Activated CD4-positive, alpha-beta T cell treated with anti-CD3 and anti-CD28 coated beads, Interleukin-2, amount 10 ng/mL, durations not matched to agents 7 days and 5 days (primary cell): ENCODE data around the gene CSNK1G2. TPM values are rescaled to one million over a fixed set of nuclear protein-coding genes. Genes with fewer than 3 reads are reported as not detected.

Experiments used
- CTCF ChIA-PET: fragments of 350-600 bp; sonication (Branson Sonifier 250); formaldehyde crosslinking; loops from one replicate; lab custom pipeline; 2021; ENCODE audit warnings: antibody characterized with exemption; lab: Charles Lee
- POLR2A ChIA-PET: fragments of 350-600 bp; sonication (Branson Sonifier 250); formaldehyde crosslinking; loops from one replicate; lab custom pipeline; 2021; ENCODE audit warnings: antibody characterized with exemption; lab: Charles Lee
- DNase-seq: peaks from one replicate; pipeline ENCODE4 v3.0.0-alpha.2; 2020
- H3K27ac Mint-ChIP-seq: one replicate; pipeline ENCODE4 v1.8.0; 2021; ENCODE audit warnings: mild to moderate bottlenecking, moderate library complexity, mixed read lengths
- H3K27me3 Mint-ChIP-seq: one replicate; pipeline ENCODE4 v1.8.0; 2021; ENCODE audit warnings: mixed read lengths
- H3K36me3 Mint-ChIP-seq: one replicate; pipeline ENCODE4 v1.8.0; 2021; ENCODE audit warnings: low read depth, mixed read lengths
- H3K4me1 Mint-ChIP-seq: one replicate; pipeline ENCODE4 v1.8.0; 2021; ENCODE audit warnings: mixed read lengths
- H3K4me3 Mint-ChIP-seq: one replicate; pipeline ENCODE4 v1.8.0; 2021; ENCODE audit warnings: mild to moderate bottlenecking, moderate library complexity, mixed read lengths
- H3K9me3 Mint-ChIP-seq: one replicate; pipeline ENCODE4 v1.8.0; 2021; ENCODE audit warnings: mixed read lengths
- total RNA-seq, 2 experiments: library from RNA; stranded (reverse); gene quantifications; one replicate each; pipeline ENCODE4 v1.2.3, GENCODE V29; 2021

The CSNK1G2 gene
- total RNA-seq, 2 experiments from 2014 or later: 112 to 119 TPM

DNA sequence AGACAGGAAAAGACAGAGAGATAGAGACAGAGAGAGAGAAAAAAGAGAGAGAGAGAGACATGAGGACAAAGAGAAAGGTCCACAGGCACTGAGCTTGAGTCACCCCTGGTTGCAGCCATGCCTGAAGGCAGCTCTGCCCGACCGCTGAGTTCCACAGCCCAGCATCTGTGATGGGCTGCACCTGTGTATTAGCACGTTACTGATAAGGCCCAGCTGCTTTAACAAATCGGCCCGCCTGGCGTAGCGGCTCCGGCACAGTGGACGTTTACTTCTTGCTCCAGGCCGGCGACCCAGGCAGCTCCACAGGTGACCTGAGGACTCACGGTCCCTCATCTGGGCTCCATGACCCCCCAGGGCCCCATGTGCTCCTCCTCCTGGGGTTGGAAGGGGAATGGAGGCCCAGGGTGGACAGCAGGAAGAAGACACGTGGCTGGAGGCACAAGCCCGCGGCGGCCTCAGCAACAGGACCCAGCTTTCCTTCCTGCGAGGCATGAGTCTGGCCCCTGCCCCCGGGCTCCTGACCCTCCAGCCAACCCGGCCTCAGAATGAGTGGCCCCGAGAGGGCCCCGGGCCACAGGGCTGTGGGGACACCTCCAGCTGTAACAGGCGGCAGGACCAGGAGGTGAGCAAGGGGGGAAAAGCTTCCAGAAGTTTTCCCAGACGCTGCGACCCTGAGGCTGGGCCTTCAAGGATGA lies 3.9 kb upstream of the CSNK1G2 start:
- ChIA-PET POLR2A (interaction anchor here (0.6 kb wide), 1 partner anchor 33 kb away, joined by 3 read pairs; no protein-coding TSS in a partner anchor), CTCF (interaction anchor here (0.6 to 1.0 kb wide), 3 partner anchors 9 to 465 kb away, joined by 3 to 6 read pairs (median 4); no protein-coding TSS in a partner anchor)
- Mint-ChIP-seq H3K9me3 (peaks cover 5% of the 10 kb centered on the region), H3K4me1 (peaks cover 29% of the 10 kb centered on the region), H3K36me3 (peaks cover 18% of the 10 kb centered on the region), H3K27me3 (no peaks in the 10 kb centered on the region), H3K4me3 (no peak overlapping the region), H3K27ac (peak overlapping the region; percentile 36)
- no peak for DNase-seq

DNA sequence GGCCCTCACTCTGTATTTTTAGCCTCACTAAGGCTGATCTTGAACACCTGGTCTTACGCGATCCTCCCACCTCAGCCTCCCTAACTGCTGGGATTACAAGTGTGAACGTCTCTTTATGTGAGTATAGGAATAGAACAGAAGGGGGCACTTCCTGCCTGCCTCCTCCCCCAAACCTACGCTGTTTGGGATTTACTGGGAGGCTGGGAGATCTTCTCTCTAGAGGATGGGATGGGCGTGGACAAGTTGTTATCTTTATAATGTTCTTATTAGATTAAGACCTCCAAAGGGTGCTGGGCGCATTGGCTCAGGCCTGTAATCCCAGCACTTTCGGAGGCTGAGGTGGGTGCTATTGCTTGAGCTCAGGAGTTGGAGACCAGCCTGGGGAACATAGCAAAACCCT lies 2.9 kb upstream of the CSNK1G2 start:
- peaks cover 5% of the 10 kb centered on the region for H3K9me3 Mint-ChIP-seq
- ChIA-PET POLR2A (no interaction called here), CTCF (no interaction called here)
- peaks cover 19% of the 10 kb centered on the region for H3K36me3 Mint-ChIP-seq
- H3K27me3 Mint-ChIP-seq: no peaks in the 10 kb centered on the region
- peaks cover 32% of the 10 kb centered on the region for H3K4me1 Mint-ChIP-seq
- H3K4me3 Mint-ChIP-seq: no peak overlapping the region
- H3K27ac Mint-ChIP-seq: peak overlapping the region; percentile 60
- no peak for DNase-seq

DNA sequence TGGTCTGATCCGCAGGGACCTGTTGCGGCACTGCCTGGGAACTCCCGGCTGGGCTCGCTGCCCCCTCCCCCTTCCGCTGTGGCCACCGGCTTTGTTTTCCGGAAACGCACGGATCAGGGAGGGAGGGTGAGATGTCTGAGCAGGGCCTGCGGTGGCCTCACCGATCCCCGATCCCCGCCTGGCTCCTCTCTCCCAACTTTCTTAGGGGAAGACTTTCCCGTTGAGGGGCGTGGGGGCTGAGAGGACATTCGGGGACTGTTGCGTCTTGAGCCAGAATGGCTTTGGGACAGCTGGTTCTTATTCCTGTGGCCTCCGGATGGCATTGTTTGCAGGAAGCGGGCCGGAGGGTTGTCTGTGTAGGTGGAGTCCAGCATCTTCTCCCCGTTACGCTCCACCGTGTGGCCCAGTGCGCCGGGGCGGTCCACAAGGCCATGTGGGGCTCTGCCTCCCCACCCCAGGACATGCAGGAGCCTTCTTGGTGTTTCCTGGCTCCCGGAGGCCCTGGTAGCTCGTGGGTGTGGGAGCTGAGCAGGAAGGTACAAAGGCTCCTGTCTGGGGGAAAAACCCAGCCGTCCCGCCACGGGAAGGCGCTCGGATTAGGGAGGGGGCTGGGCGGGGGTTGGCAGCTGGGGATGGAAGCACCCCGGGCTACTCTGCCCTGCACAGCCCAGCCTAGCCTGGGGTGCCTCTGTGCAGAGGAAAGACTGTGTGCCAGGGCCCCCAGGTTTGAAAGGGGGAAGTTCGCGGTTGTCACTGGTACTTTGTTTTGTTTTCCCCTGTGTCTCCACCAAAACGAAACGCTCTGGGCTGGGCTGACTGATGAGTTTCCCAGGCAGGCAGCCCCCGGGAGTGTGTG lies 1.3 kb downstream of the CSNK1G2 start:
- POLR2A ChIA-PET: no interaction called here
- Mint-ChIP-seq H3K27ac (peak overlapping the region; percentile 97), H3K4me3 (peak overlapping the region; percentile 99), H3K9me3 (no peaks in the 10 kb centered on the region), H3K36me3 (peaks cover 10% of the 10 kb centered on the region), H3K27me3 (no peaks in the 10 kb centered on the region), H3K4me1 (peaks cover 38% of the 10 kb centered on the region)
- CTCF ChIA-PET: interaction anchor here (0.6 to 1.8 kb wide), 5 partner anchors 12 to 395 kb away, joined by 3 to 4 read pairs (median 3); no protein-coding TSS in a partner anchor
- DNase-seq: peak; percentile 85

DNA sequence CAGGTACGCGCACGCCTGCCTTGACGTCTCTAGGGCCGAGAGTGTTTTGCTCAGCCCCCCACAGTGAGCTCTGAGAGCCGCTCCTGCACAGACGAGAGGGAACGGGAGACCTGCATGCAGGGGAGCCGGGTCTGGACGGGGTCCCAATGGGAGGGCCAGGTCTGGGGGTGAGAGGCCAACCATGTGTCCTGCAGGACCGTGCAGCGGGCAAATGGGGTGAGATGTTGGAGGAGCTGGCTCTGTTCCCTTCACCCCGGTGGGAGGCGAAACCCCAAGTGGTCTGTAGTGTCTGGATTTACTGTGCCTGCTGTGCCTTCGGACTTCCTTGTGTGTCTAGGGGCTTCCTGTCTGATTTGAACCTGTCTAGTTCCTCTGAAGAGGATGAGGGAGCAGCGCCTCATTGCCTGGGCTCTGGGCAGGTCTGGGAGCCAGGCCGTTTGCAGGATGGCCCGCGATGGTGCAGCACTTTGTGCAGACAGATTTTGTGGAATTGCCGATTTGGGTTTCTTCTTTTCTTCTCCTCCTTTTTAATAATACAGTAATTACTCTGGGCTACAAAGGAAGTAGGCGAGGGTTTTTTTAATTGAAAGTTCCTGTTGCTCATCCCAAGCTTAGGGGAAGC lies 2.1 kb downstream of the CSNK1G2 start:
- Mint-ChIP-seq H3K4me3 (peak overlapping the region; percentile 99), H3K9me3 (no peaks in the 10 kb centered on the region), H3K36me3 (peaks cover 10% of the 10 kb centered on the region), H3K27me3 (no peaks in the 10 kb centered on the region), H3K27ac (peak overlapping the region; percentile 97), H3K4me1 (peaks cover 37% of the 10 kb centered on the region)
- CTCF ChIA-PET: interaction anchor here (1.2 to 1.8 kb wide), 2 partner anchors 13 to 78 kb away, joined by 4 read pairs; no protein-coding TSS in a partner anchor
- POLR2A ChIA-PET: no interaction called here
- DNase-seq: no peak

DNA sequence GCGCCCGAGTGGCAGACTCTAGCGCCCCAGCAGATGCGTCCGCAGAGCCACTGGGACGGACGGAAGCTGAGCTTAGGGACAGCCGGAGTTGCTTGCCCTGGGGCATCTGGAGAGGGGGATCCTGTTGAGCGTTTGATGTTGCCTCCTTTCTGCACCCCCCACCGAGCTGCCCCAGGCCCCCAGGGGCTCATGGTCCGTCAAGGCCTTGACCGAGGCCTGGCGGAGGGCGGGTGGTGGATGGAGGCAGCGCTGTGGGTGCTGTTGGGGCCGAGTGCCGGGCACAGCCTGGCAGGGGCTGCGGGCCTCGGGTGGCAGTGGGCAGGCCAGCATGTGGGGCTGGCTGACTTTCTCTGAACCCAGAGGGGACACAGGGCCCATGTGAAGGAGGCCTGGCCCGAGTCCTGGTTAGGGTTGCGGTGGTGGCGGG lies 2.7 kb downstream of the CSNK1G2 start:
- ChIA-PET CTCF (interaction anchor here (0.6 to 1.8 kb wide), 2 partner anchors 13 to 74 kb away, joined by 3 to 4 read pairs; no protein-coding TSS in a partner anchor), POLR2A (no interaction called here)
- peak overlapping the region; percentile 97 for H3K27ac Mint-ChIP-seq
- no peaks in the 10 kb centered on the region for H3K9me3 Mint-ChIP-seq
- H3K27me3 Mint-ChIP-seq: no peaks in the 10 kb centered on the region
- H3K4me1 Mint-ChIP-seq: peaks cover 38% of the 10 kb centered on the region
- H3K36me3 Mint-ChIP-seq: peaks cover 10% of the 10 kb centered on the region
- peak overlapping the region; percentile 99 for H3K4me3 Mint-ChIP-seq
- DNase-seq: no peak

DNA sequence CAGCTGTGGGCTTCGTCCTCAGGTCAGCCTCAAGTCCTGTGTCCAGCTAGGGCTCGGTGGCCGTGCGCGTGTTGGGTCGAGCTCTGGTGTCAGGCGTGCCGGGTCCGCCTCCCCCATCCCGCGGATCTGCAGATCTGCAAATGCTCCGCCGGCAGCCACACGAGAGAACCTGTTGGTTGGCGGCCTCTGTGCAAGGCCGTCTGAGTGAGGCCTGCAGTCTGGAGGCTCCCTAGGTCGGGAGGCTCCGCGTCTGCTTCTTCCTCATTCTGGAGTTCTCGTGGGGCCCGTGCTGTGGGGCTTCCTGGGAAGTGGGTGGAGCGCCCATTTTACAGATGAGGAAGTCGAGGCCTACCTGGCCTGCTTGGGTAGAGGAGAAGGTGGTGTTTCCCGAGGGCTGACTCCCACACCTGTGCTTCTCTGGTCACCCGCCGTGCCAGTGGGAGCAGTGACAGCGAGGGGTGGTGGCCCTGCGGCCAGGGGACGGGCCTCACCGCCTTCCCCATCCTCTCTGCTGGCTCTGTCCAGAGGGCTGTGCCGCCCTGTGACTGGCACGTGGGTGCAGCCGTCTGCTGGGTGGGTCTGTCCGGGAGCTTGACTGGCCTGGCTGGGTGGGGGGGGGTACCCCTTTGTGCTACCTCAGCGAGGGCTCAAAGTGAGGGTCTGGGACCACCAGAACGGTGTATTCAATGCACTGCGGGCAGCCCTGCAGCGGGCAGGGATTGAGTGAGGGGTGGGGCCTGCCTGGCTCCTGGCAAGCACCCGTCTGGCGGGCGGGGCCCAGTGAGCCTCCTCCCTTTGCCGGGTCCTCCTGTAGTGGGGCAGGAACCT lies 3.3 kb downstream of the CSNK1G2 start:
- H3K4me1 Mint-ChIP-seq: peaks cover 40% of the 10 kb centered on the region
- H3K27me3 Mint-ChIP-seq: no peaks in the 10 kb centered on the region
- H3K9me3 Mint-ChIP-seq: no peaks in the 10 kb centered on the region
- DNase-seq: no peak
- H3K4me3 Mint-ChIP-seq: no peak overlapping the region
- H3K27ac Mint-ChIP-seq: peak overlapping the region; percentile 31
- peaks cover 13% of the 10 kb centered on the region for H3K36me3 Mint-ChIP-seq
- CTCF ChIA-PET: interaction anchor here (0.6 to 1.4 kb wide), 3 partner anchors 74 to 447 kb away, joined by 3 to 5 read pairs (median 3); no protein-coding TSS in a partner anchor
- POLR2A ChIA-PET: no interaction called here

DNA sequence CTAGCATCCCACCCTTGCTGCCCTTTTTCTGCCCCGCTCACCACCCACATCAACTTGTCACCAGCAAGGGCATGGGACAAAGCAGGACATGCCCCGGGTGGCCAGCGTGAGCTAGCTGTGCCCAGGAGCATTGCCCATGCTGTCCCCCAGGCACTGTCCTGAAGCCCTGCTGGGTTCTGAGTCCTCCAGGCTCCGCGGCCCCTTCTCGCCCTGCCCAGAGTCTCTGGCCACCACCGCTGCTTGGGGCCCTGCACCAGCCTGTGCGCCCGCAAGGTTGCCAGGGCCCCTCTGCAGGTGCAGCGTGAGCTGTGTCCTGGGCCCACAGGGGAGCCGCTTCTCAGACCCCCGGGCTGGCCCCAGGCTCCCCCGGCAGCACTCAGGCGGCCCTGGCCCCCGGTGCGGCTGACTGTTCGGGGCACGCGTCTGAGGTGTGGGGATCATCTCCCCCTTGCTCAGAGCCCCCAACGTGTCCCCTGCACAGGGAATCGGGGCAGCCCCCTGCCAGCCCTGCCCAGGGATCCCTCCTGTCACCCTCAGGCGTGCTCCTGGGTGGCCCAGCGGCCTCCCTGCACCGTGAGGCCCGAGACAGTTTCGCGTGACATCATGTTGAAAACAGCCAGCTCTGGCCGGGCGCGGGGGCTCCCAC lies 4.1 kb downstream of the CSNK1G2 start:
- Mint-ChIP-seq H3K4me3 (no peak overlapping the region), H3K9me3 (no peaks in the 10 kb centered on the region), H3K27ac (peak overlapping the region; percentile 25), H3K36me3 (peaks cover 14% of the 10 kb centered on the region), H3K4me1 (peaks cover 34% of the 10 kb centered on the region), H3K27me3 (no peaks in the 10 kb centered on the region)
- ChIA-PET POLR2A (no interaction called here), CTCF (interaction anchor here (0.6 to 1.6 kb wide), 9 partner anchors 18 to 447 kb away, joined by 3 to 10 read pairs (median 4); no protein-coding TSS in a partner anchor)
- no peak for DNase-seq

GRCh38 chr19:1945899-1946298 lies 4.9 kb downstream of the CSNK1G2 start:
- H3K27ac Mint-ChIP-seq: peak overlapping the region; percentile 52
- POLR2A ChIA-PET: no interaction called here
- H3K9me3 Mint-ChIP-seq: no peaks in the 10 kb centered on the region
- H3K27me3 Mint-ChIP-seq: no peaks in the 10 kb centered on the region
- CTCF ChIA-PET: interaction anchor here (0.7 to 1.6 kb wide), 11 partner anchors 9 to 330 kb away, joined by 3 to 10 read pairs (median 4); no protein-coding TSS in a partner anchor
- peaks cover 30% of the 10 kb centered on the region for H3K4me1 Mint-ChIP-seq
- peak; percentile 28 for DNase-seq
- peaks cover 14% of the 10 kb centered on the region for H3K36me3 Mint-ChIP-seq
- no peak overlapping the region for H3K4me3 Mint-ChIP-seq

GRCh38 chr19:1947651-1948209 lies 6.8 kb downstream of the CSNK1G2 start:
- Mint-ChIP-seq H3K27me3 (no peaks in the 10 kb centered on the region), H3K27ac (no peak overlapping the region), H3K4me1 (peaks cover 29% of the 10 kb centered on the region), H3K36me3 (peaks cover 16% of the 10 kb centered on the region), H3K4me3 (no peak overlapping the region), H3K9me3 (no peaks in the 10 kb centered on the region)
- ChIA-PET POLR2A (no interaction called here), CTCF (interaction anchor here (0.6 to 1.2 kb wide), 2 partner anchors 17 to 57 kb away, joined by 3 to 4 read pairs; no protein-coding TSS in a partner anchor)
- DNase-seq: no peak

DNA sequence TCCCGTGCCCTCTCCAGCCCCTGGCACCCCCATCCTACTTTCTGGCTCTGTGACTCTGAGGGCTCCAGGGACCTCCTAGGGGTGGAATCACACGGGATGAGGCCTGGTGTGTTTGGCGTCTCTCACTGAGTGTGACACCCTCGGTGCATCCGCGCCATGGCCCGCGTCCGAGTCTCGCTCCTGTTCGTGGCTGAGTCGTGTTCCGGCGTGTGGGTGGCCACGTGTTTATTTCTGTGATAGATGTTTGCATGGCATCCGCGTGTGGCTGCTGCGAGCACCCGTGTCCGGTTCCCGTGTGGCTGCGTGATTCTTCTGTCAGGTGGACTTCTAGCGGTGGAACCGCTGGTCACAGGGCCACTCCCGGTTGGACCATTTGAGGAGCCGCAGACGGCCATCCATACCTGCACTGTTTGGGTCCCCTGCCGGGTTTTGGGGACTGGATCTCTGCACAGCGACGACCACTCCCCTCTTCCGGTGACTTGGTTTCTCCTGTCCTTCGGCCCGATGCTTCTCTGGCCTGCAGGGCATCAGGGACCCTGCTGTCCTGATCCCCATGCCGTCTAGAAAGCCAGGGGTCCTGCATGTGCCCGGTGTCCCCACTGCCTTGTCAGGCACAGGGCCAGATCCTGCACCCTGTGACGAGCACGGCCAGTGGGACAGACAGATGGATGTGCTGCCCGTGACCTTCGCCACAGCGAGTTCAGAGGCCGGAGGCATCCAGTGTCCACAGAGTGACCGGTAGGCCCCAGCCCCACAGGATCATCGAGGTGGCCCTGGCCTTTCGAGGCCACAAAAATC lies 8.5 kb downstream of the CSNK1G2 start:
- Mint-ChIP-seq H3K9me3 (no peaks in the 10 kb centered on the region), H3K27me3 (no peaks in the 10 kb centered on the region), H3K4me1 (peaks cover 11% of the 10 kb centered on the region), H3K4me3 (no peak overlapping the region), H3K27ac (no peak overlapping the region), H3K36me3 (peaks cover 12% of the 10 kb centered on the region)
- DNase-seq: no peak
- POLR2A ChIA-PET: no interaction called here
- CTCF ChIA-PET: no interaction called here
